NCI-H524 (cell line): ENCODE measurements around the gene SYT15B.
"Not testable (repeated sequence)": the region's sequence is repeated elsewhere in the genome, so short reads cannot be mapped to it uniquely, and the experiment has no call there.

Experiments used
- DNase-seq, 2 experiments: peaks; one replicate each; lab custom pipeline; 2025; lab: John Stamatoyannopoulos, UW

Gene SYT15B

GRCh38 chr10:47725740-47726139 is 37.7 kb downstream of the SYT15B start:
- not testable (repeated sequence) for DNase-seq

GRCh38 chr10:47725047-47725446 is 38.3 kb downstream of the SYT15B start:
- not testable (repeated sequence) for DNase-seq

GRCh38 chr10:47724119-47724518 is 39.3 kb downstream of the SYT15B start:
- DNase-seq, result not testable (repeated sequence)

GRCh38 chr10:47723362-47723761 is 40.0 kb downstream of the SYT15B start:
- DNase-seq, result not testable (repeated sequence)

GRCh38 chr10:47717011-47717769 is 46.2 kb downstream of the SYT15B start:
- DNase-seq, result not testable (repeated sequence)
